SK-N-SH (cell line): Measurements from ENCODE around the gene KCNT1. TPM values are rescaled to one million over a fixed set of nuclear protein-coding genes. Genes with fewer than 3 reads are reported as not detected.

Experiments used
- CTCF ChIA-PET: fragments of 300-600, 350-600 bp; formaldehyde crosslinking; extraction: SDS; loops from one replicate; lab custom pipeline; 2021; lab: Yijun Ruan, JAX
- POLR2A ChIA-PET: fragments of 350-600 bp; sonication (Branson Sonifier 250); formaldehyde crosslinking; extraction: SDS; loops from one replicate; lab custom pipeline; 2020; ENCODE audit warnings: antibody characterized with exemption, inconsistent platforms; lab: Yijun Ruan, JAX
- DNase-seq: peaks from one replicate; pipeline ENCODE4 v3.0.0; 2012
- H2AFZ ChIP-seq: fragments of 200-600 bp; sonication (generic); 2 replicates; pipeline ENCODE4 v1.8.1; 2016; ENCODE audit warnings: antibody characterized with exemption, mild to moderate bottlenecking, low read depth
- H3F3A ChIP-seq: fragments of 200-600 bp; sonication (generic); replicated peaks from 2 replicates; pipeline ENCODE3; 2016; ENCODE audit warnings: antibody characterized with exemption, mild to moderate bottlenecking; ENCODE audit not compliant: insufficient read depth
- H3K27ac ChIP-seq, 2 experiments: fragments of 200-500 bp in 1 of 2; fragments of 200-600 bp in 1 of 2; sonication (Bioruptor generic) in 1 of 2; sonication (generic), shearing (Covaris generic) in 1 of 2; 2 replicates each; pipeline versions ENCODE4 v1.5.1 to v1.6.1; 2014 to 2016; ENCODE audit warnings: low read depth in 2 of 2, inconsistent platforms in 1 of 2, low read length in 1 of 2, mild to moderate bottlenecking in 1 of 2, mixed read lengths in 1 of 2
- H3K27me3 ChIP-seq: fragments of 200-600 bp; sonication (generic), shearing (Covaris generic); 2 replicates; pipeline ENCODE4 v1.6.1; 2016; ENCODE audit warnings: mixed run types; ENCODE audit not compliant: insufficient read depth
- H3K36me3 ChIP-seq, 2 experiments: fragments of 200-500 bp in 1 of 2; fragments of 200-600 bp in 1 of 2; sonication (Bioruptor generic) in 1 of 2; sonication (generic) in 1 of 2; replicated peaks in 1 of 2; 2 replicates each; pipeline versions ENCODE3 to v1.5.1; 2014 to 2016; ENCODE audit warnings: low read length in 1 of 2, mild to moderate bottlenecking in 1 of 2; ENCODE audit not compliant: insufficient read depth in 2 of 2, control insufficient read depth in 1 of 2
- H3K4me1 ChIP-seq, 2 experiments: fragments of 200-500 bp in 1 of 2; fragments of 200-600 bp in 1 of 2; sonication (Bioruptor generic) in 1 of 2; sonication (generic), shearing (Covaris generic) in 1 of 2; 2 replicates each; pipeline versions ENCODE4 v1.5.1 to v1.6.1; 2014 to 2016; ENCODE audit warnings: low read depth in 1 of 2, low read length in 1 of 2, mixed run types in 1 of 2; ENCODE audit not compliant: insufficient read depth in 2 of 2, control insufficient read depth in 1 of 2
- H3K4me2 ChIP-seq: fragments of 200-600 bp; sonication (generic), shearing (Covaris generic); 2 replicates; pipeline ENCODE4 v1.6.1; 2017; ENCODE audit warnings: mixed run types
- H3K4me3 ChIP-seq, 2 experiments: fragments of 200-500 bp in 1 of 2; fragments of 200-600 bp in 1 of 2; sonication (Bioruptor generic) in 1 of 2; sonication (generic), shearing (Covaris generic) in 1 of 2; 2 replicates each; pipeline versions ENCODE4 v1.5.1 to v1.8.1; 2014 to 2016; ENCODE audit warnings: low read depth in 2 of 2, inconsistent platforms in 1 of 2, low read length in 1 of 2, mild to moderate bottlenecking in 1 of 2, mixed read lengths in 1 of 2, moderate library complexity in 1 of 2
- H3K79me2 ChIP-seq: fragments of 200-600 bp; sonication (generic); 2 replicates; pipeline ENCODE4 v1.8.1; 2017; ENCODE audit warnings: mild to moderate bottlenecking; ENCODE audit not compliant: insufficient read depth
- H3K9ac ChIP-seq: fragments of 200-600 bp; sonication (generic); 2 replicates; pipeline ENCODE4 v1.6.1; 2017; ENCODE audit warnings: mixed run types
- H3K9me2 ChIP-seq: fragments of 200-600 bp; sonication (generic); 2 replicates; pipeline ENCODE4 v1.6.1; 2017; ENCODE audit warnings: mixed run types
- H3K9me3 ChIP-seq: fragments of 200-600 bp; sonication (generic); 2 replicates; pipeline ENCODE4 v1.6.1; 2017; ENCODE audit warnings: mixed run types, mild to moderate bottlenecking, moderate library complexity
- H4K20me1 ChIP-seq: fragments of 200-600 bp; sonication (generic); 2 replicates; pipeline ENCODE4 v1.6.1; 2017; ENCODE audit warnings: mild to moderate bottlenecking, mixed run types; ENCODE audit not compliant: insufficient read depth
- GATA2 ChIP-seq: sonication (generic); formaldehyde crosslinking; IDR thresholded peaks from 2 replicates; pipeline ENCODE4 v1.5.0; 2020; ENCODE audit warnings: mild to moderate bottlenecking, missing genetic modification reagents
- JUND ChIP-seq: IDR thresholded peaks from 2 replicates; pipeline ENCODE4 v1.4.0; 2012
- MEF2A ChIP-seq: IDR thresholded peaks from 2 replicates; pipeline ENCODE4 v1.4.0; 2012; ENCODE audit warnings: low read depth, borderline replicate concordance
- REST ChIP-seq: IDR thresholded peaks from 2 replicates; pipeline ENCODE4 v1.6.1; 2012; ENCODE audit warnings: mild to moderate bottlenecking, low read depth, low read length, moderate library complexity
- RFX5 ChIP-seq: IDR thresholded peaks from 2 replicates; pipeline ENCODE4 v1.6.1; 2012; ENCODE audit warnings: mild to moderate bottlenecking, improper control_type of control experiment, low read length
- RXRA ChIP-seq: IDR thresholded peaks from 2 replicates; pipeline ENCODE4 v1.4.0; 2012; ENCODE audit warnings: low read depth, mild to moderate bottlenecking, borderline replicate concordance
- TEAD4 ChIP-seq: IDR thresholded peaks from 2 replicates; pipeline ENCODE4 v1.4.0; 2012; ENCODE audit warnings: mild to moderate bottlenecking, borderline replicate concordance; ENCODE audit not compliant: insufficient read depth
- USF2 ChIP-seq: fragments of 150-350 bp; IDR thresholded peaks from 2 replicates; pipeline ENCODE4 v1.6.1; 2017; ENCODE audit warnings: antibody characterized with exemption, low read length, low read depth, borderline replicate concordance
- YY1 ChIP-seq: IDR thresholded peaks from 2 replicates; pipeline ENCODE4 v1.4.0; 2012; ENCODE audit warnings: low read depth, mild to moderate bottlenecking
- WGBS: methylation state at CpG from one replicate; pipeline ENCODE4 v1.1.6; 2017; ENCODE audit warnings: low lambda C conversion rate; 5-methylcytosine and 5-hydroxymethylcytosine counted together
- polyA plus RNA-seq, 3 experiments: library from polyadenylated mRNA; depleted of rRNA; stranded (reverse); fragments of >200 nt; gene quantifications; 2 replicates each; pipeline ENCODE4 v1.2.3, GENCODE V29; 2012
- TF ChIP-seq, protein P1 (sequence below): IDR thresholded peaks from 2 replicates; pipeline ENCODE4 v1.4.0; 2012; ENCODE audit warnings: low read depth, borderline replicate concordance
- TF ChIP-seq, protein P2 (sequence below): IDR thresholded peaks from 2 replicates; pipeline ENCODE4; 2012

The KCNT1 gene
- polyA plus RNA-seq, 1 of the 3 experiments (the other 2 are of a cell fraction), result 0.08 TPM

- TF ChIP-seq, protein P1, sequence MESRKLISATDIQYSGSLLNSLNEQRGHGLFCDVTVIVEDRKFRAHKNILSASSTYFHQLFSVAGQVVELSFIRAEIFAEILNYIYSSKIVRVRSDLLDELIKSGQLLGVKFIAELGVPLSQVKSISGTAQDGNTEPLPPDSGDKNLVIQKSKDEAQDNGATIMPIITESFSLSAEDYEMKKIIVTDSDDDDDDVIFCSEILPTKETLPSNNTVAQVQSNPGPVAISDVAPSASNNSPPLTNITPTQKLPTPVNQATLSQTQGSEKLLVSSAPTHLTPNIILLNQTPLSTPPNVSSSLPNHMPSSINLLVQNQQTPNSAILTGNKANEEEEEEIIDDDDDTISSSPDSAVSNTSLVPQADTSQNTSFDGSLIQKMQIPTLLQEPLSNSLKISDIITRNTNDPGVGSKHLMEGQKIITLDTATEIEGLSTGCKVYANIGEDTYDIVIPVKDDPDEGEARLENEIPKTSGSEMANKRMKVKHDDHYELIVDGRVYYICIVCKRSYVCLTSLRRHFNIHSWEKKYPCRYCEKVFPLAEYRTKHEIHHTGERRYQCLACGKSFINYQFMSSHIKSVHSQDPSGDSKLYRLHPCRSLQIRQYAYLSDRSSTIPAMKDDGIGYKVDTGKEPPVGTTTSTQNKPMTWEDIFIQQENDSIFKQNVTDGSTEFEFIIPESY, result no peak
- TF ChIP-seq JUND (no peak), USF2 (no peak)
Observed at GRCh38 chr9:135817951-135818717, 116.1 kb downstream of the KCNT1 start (continued).

GRCh38 chr9:135818718-135819475 is 116.9 kb downstream of the KCNT1 start:
- peaks cover 4% of the 10 kb centered on the region; the same call in 1 of the 2 replicates for H3K79me2 ChIP-seq
- no peaks in the 10 kb centered on the region for H3K9me2 ChIP-seq
- peaks cover 30 to 78% of the 10 kb centered on the region in 2 experiments for H3K36me3 ChIP-seq
- H3K9ac ChIP-seq, result no peak overlapping the region
- no peaks in the 10 kb centered on the region for H3K9me3 ChIP-seq
- ChIA-PET POLR2A (no interaction called here), CTCF (no interaction called here)
- H3F3A ChIP-seq, result no peaks in the 10 kb centered on the region
- no peak overlapping the region for H2AFZ ChIP-seq
- H4K20me1 ChIP-seq, result no peaks in the 10 kb centered on the region
- WGBS, result 96% methylated on average over 39 of the region's 43 CpGs
- no peak overlapping the region for H3K4me3 ChIP-seq
- no peaks in the 10 kb centered on the region for H3K27me3 ChIP-seq
- H3K27ac ChIP-seq, result no peak overlapping the region
- no peaks in the 10 kb centered on the region for H3K4me1 ChIP-seq
- TF ChIP-seq REST (no peak), TEAD4 (no peak), RFX5 (no peak), MEF2A (no peak), YY1 (no peak), GATA2 (CRISPR knock-in tag) (no peak), RXRA (no peak), USF2 (no peak)
- TF ChIP-seq, protein P2, sequence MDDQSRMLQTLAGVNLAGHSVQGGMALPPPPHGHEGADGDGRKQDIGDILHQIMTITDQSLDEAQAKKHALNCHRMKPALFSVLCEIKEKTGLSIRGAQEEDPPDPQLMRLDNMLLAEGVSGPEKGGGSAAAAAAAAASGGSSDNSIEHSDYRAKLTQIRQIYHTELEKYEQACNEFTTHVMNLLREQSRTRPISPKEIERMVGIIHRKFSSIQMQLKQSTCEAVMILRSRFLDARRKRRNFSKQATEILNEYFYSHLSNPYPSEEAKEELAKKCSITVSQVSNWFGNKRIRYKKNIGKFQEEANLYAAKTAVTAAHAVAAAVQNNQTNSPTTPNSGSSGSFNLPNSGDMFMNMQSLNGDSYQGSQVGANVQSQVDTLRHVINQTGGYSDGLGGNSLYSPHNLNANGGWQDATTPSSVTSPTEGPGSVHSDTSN, result no peak
- DNase-seq, result no peak
- H3K4me2 ChIP-seq, result no peak overlapping the region
